OCI-LY7 (cell line): Measurements from ENCODE around the gene EDEM1. TPM values are rescaled to one million over a fixed set of nuclear protein-coding genes. Genes with fewer than 3 reads are reported as not detected.

Experiments used
- BruUV-seq: library from RNA; stranded (reverse); fragments of 400-500 nt; replicated peaks from 2 replicates; lab custom pipeline; 2021; lab: Mats Ljungman, UMichigan
- CTCF ChIA-PET: fragments of 300-600 bp; sonication (Branson Sonifier 250); formaldehyde crosslinking; loops from one replicate; lab custom pipeline; 2022; ENCODE audit warnings: antibody characterized with exemption; ENCODE audit not compliant: unreplicated experiment; lab: Charles Lee
- POLR2A ChIA-PET: fragments of 300-600 bp; sonication (Branson Sonifier 250); formaldehyde crosslinking; loops from one replicate; lab custom pipeline; 2022; ENCODE audit warnings: antibody characterized with exemption; lab: Charles Lee
- DNase-seq: peaks from one replicate; pipeline ENCODE4 v3.0.0-alpha.2; 2015; ENCODE audit warnings: low spot score
- H2AFZ ChIP-seq: fragments of 200-600 bp; sonication (generic), shearing (Covaris generic); 2 replicates; pipeline ENCODE4 v1.6.1; 2014; ENCODE audit warnings: mild to moderate bottlenecking, antibody characterized with exemption, low read length, moderate library complexity
- H3K27ac ChIP-seq: fragments of 200-600 bp; sonication (generic); 2 replicates; pipeline ENCODE4 v1.5.1; 2014; ENCODE audit warnings: mixed run types, low read depth, mild to moderate bottlenecking, moderate library complexity, low read length, inconsistent platforms; ENCODE audit not compliant: poor library complexity, severe bottlenecking
- H3K36me3 ChIP-seq: fragments of 200-600 bp; sonication (generic); 2 replicates; pipeline ENCODE4 v1.6.1; 2014; ENCODE audit warnings: mild to moderate bottlenecking, antibody characterized with exemption, low read length, moderate library complexity, mixed read lengths; ENCODE audit not compliant: insufficient read depth
- H3K4me1 ChIP-seq: fragments of 200-600 bp; sonication (generic); 2 replicates; pipeline ENCODE4 v1.5.1; 2014; ENCODE audit warnings: mild to moderate bottlenecking, low read length; ENCODE audit not compliant: insufficient read depth, poor library complexity, severe bottlenecking
- H3K4me2 ChIP-seq: fragments of 200-600 bp; sonication (generic); 2 replicates; pipeline ENCODE4 v1.6.1; 2014; ENCODE audit warnings: mild to moderate bottlenecking, low read length
- H3K4me3 ChIP-seq: fragments of 200-600 bp; sonication (generic); 2 replicates; pipeline ENCODE4 v1.5.1; 2014; ENCODE audit warnings: mild to moderate bottlenecking, low read depth, low read length; ENCODE audit not compliant: poor library complexity, severe bottlenecking
- H3K79me2 ChIP-seq: fragments of 200-600 bp; sonication (generic); 2 replicates; pipeline ENCODE4 v1.6.1; 2016; ENCODE audit warnings: low read depth, mild to moderate bottlenecking, low read length, moderate library complexity, mixed read lengths; ENCODE audit not compliant: insufficient read depth
- H3K9me2 ChIP-seq: fragments of 200-600 bp; sonication (generic); 2 replicates; pipeline ENCODE4 v1.6.1; 2016; ENCODE audit warnings: mild to moderate bottlenecking, low read length, mixed read lengths; ENCODE audit not compliant: insufficient read depth
- H3K9me3 ChIP-seq: fragments of 200-600 bp; sonication (generic); 2 replicates; pipeline ENCODE4 v1.6.1; 2014; ENCODE audit warnings: mild to moderate bottlenecking, mixed run types, low read length, mixed read lengths
- H4K20me1 ChIP-seq: fragments of 200-600 bp; sonication (generic); 2 replicates; pipeline ENCODE4 v1.6.1; 2014; ENCODE audit warnings: mild to moderate bottlenecking, antibody characterized with exemption, low read length, moderate library complexity, mixed read lengths; ENCODE audit not compliant: insufficient read depth
- CTCF ChIP-seq: fragments of 200-600 bp; sonication (generic); conservative IDR thresholded peaks from 2 replicates; pipeline ENCODE4 v1.5.1; 2014; ENCODE audit warnings: mild to moderate bottlenecking, antibody characterized with exemption, low read length, moderate library complexity, mixed read lengths
- EZH2phosphoT487 ChIP-seq: fragments of 200-600 bp; sonication (generic); IDR thresholded peaks from 2 replicates; pipeline ENCODE4 v1.6.1; 2018; ENCODE audit warnings: low read depth, borderline replicate concordance, mild to moderate bottlenecking, mixed run types, antibody characterized with exemption, low read length, moderate library complexity, mixed read lengths
- intact Hi-C: fragments of 100-400 bp; cut with micrococcal nuclease; formaldehyde crosslinking; loops from one replicate; pipeline ENCODE4 v1.10.0; 2022; ENCODE audit not compliant: unreplicated experiment
- total RNA-seq, 2 experiments: library from RNA; depleted of rRNA in 1 of 2; stranded (reverse); fragments of >200 nt in 1 of 2; shearing (Covaris generic) in 1 of 2; gene quantifications; 2 replicates each; pipeline ENCODE4 v1.2.3, GENCODE V29; 2014 to 2022

Gene EDEM1
- total RNA-seq, 2 experiments from 2014 or later, result 186 to 337 TPM

- no peaks in the 10 kb centered on the region for H3K9me2 ChIP-seq
- peaks cover 53% of the 10 kb centered on the region for H3K36me3 ChIP-seq
- H3K27ac ChIP-seq, result peak overlapping the region; percentile 18
- ChIA-PET CTCF (interaction anchor here (0.6 kb wide), 1 partner anchor 79 kb away, joined by 3 read pairs; no protein-coding TSS in a partner anchor), POLR2A (interaction anchor here (1.0 to 5.1 kb wide), 7 partner anchors 9 to 57 kb away, joined by 3 to 52 read pairs (median 6); partner anchors contain the start of gene ARL8B)
- H3K4me2 ChIP-seq, result peak overlapping the region; percentile 31; the same call in 1 of the 2 replicates
- peaks cover 65% of the 10 kb centered on the region for H3K4me1 ChIP-seq
- no peak overlapping the region for H3K4me3 ChIP-seq
- H3K79me2 ChIP-seq, result peaks cover 100% of the 10 kb centered on the region
- no peak for DNase-seq
- peaks cover 2% of the 10 kb centered on the region; the same call in 1 of the 2 replicates for H3K9me3 ChIP-seq
- intact Hi-C loops, result no loop called here
- no peaks in the 10 kb centered on the region for H4K20me1 ChIP-seq
- no TSS peak for BruUV-seq
- H2AFZ ChIP-seq, result no peak overlapping the region
- TF ChIP-seq EZH2phosphoT487 (no peak), CTCF (no peak)
These were observed 47.3 kb upstream of the EDEM1 start for GRCh38 chr3:5140230-5140621.

GRCh38 chr3:5140839-5141238 is 46.7 kb upstream of the EDEM1 start:
- ChIA-PET POLR2A (interaction anchor here (0.7 to 3.8 kb wide), 5 partner anchors 11 to 57 kb away, joined by 3 to 23 read pairs (median 3); no protein-coding TSS in a partner anchor), CTCF (interaction anchor here (0.5 kb wide), 1 partner anchor 116 kb away, joined by 5 read pairs; no protein-coding TSS in a partner anchor)
- H2AFZ ChIP-seq, result no peak overlapping the region
- no TSS peak for BruUV-seq
- DNase-seq, result no peak
- no peak overlapping the region for H3K4me3 ChIP-seq
- intact Hi-C loops, result no loop called here
- H3K79me2 ChIP-seq, result peaks cover 100% of the 10 kb centered on the region
- H3K9me2 ChIP-seq, result no peaks in the 10 kb centered on the region
- H4K20me1 ChIP-seq, result no peaks in the 10 kb centered on the region
- H3K27ac ChIP-seq, result no peak overlapping the region
- no peak overlapping the region for H3K4me2 ChIP-seq
- TF ChIP-seq EZH2phosphoT487 (no peak), CTCF (no peak)
- peaks cover 65% of the 10 kb centered on the region for H3K4me1 ChIP-seq
- H3K9me3 ChIP-seq, result peaks cover 8% of the 10 kb centered on the region; the same call in 1 of the 2 replicates
- H3K36me3 ChIP-seq, result peaks cover 59% of the 10 kb centered on the region

- H3K4me3 ChIP-seq, result no peak overlapping the region
- DNase-seq, result no peak
- intact Hi-C loops, result no loop called here
- no peaks in the 10 kb centered on the region for H3K9me2 ChIP-seq
- peaks cover 68% of the 10 kb centered on the region for H3K36me3 ChIP-seq
- H3K4me2 ChIP-seq, result no peak overlapping the region
- H3K4me1 ChIP-seq, result peaks cover 56% of the 10 kb centered on the region
- no peak overlapping the region for H2AFZ ChIP-seq
- H3K9me3 ChIP-seq, result peaks cover 17% of the 10 kb centered on the region
- CTCF ChIA-PET, result no interaction called here
- POLR2A ChIA-PET, result interaction anchor here (0.7 to 1.3 kb wide), 3 partner anchors 10 to 45 kb away, joined by 3 read pairs; no protein-coding TSS in a partner anchor
- no peak for TF ChIP-seq EZH2phosphoT487
- TF ChIP-seq CTCF, result no peak
- H4K20me1 ChIP-seq, result no peaks in the 10 kb centered on the region
- no peak overlapping the region for H3K27ac ChIP-seq
- no TSS peak for BruUV-seq
- H3K79me2 ChIP-seq, result peaks cover 100% of the 10 kb centered on the region
These were observed 45.7 kb upstream of the EDEM1 start for GRCh38 chr3:5141760-5142159.
